ENCODE results near the gene CAPN15. TPM values are rescaled to one million over a fixed set of nuclear protein-coding genes. Genes with fewer than 3 reads are reported as not detected.

Gene CAPN15
- total RNA-seq, 6 experiments from 2014 or later, result 17.3 to 34.3 (median 23.3) TPM

- no peak overlapping the region for H3K27ac ChIP-seq
- TF ChIP-seq, protein P1, sequence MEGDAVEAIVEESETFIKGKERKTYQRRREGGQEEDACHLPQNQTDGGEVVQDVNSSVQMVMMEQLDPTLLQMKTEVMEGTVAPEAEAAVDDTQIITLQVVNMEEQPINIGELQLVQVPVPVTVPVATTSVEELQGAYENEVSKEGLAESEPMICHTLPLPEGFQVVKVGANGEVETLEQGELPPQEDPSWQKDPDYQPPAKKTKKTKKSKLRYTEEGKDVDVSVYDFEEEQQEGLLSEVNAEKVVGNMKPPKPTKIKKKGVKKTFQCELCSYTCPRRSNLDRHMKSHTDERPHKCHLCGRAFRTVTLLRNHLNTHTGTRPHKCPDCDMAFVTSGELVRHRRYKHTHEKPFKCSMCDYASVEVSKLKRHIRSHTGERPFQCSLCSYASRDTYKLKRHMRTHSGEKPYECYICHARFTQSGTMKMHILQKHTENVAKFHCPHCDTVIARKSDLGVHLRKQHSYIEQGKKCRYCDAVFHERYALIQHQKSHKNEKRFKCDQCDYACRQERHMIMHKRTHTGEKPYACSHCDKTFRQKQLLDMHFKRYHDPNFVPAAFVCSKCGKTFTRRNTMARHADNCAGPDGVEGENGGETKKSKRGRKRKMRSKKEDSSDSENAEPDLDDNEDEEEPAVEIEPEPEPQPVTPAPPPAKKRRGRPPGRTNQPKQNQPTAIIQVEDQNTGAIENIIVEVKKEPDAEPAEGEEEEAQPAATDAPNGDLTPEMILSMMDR (IDR thresholded peaks at IDR 0.05), result no peak
- no peak for TF ChIP-seq POLR2A (IDR thresholded peaks at IDR 0.05)
- H3K4me1 ChIP-seq, result peaks cover 0 to 46% (median 12%) of the 10 kb centered on the region in 4 donors
- no peaks in the 10 kb centered on the region for H3K9me3 ChIP-seq
- 35% methylated on average over 10 of the region's 16 CpGs for WGBS (ENCODE audit: insufficient coverage, low coverage, low lambda C conversion rate, missing lambda C conversion rate)
- DNase-seq (no peak), ATAC-seq (no peak)
- H3K27me3 ChIP-seq, result no peaks in the 10 kb centered on the region
- intact Hi-C loops (cut with DNase I), result loop anchor here in 1 of 2 donors (10.0 kb wide), 1 partner anchor 49 kb away; the partner anchor contains the start of genes METTL26 and WFIKKN1
- no peak overlapping the region for H3K4me3 ChIP-seq
- no peaks in the 10 kb centered on the region for H3K36me3 ChIP-seq
Observed at GRCh38 chr16:586047-586644, 58.6 kb downstream of the CAPN15 start.

- H3K4me3 ChIP-seq, result no peak overlapping the region
- no peak for TF ChIP-seq POLR2A (IDR thresholded peaks at IDR 0.05)
- TF ChIP-seq, protein P1 (IDR thresholded peaks at IDR 0.05), result no peak
- ATAC-seq, result peak in 3 of 4 donors; percentile 4 to 46 (median 40)
- 82% methylated on average over 3 of the region's 14 CpGs for WGBS (ENCODE audit: insufficient coverage, low coverage, low lambda C conversion rate, missing lambda C conversion rate)
- H3K36me3 ChIP-seq, result no peaks in the 10 kb centered on the region
- DNase-seq, result peak in 2 of 3 donors; percentile 92
- H3K4me1 ChIP-seq, result peaks cover 0 to 53% (median 16%) of the 10 kb centered on the region in 4 donors
- H3K27me3 ChIP-seq, result no peaks in the 10 kb centered on the region
- intact Hi-C loops (cut with DNase I), result loop anchor here in 1 of 2 donors (10.0 kb wide), 1 partner anchor 48 kb away; the partner anchor contains the start of genes METTL26 and WFIKKN1
- no peaks in the 10 kb centered on the region for H3K9me3 ChIP-seq
- peak overlapping the region in 1 of 3 donors; percentile 91 for H3K27ac ChIP-seq
Observed at GRCh38 chr16:586645-587590, 59.4 kb downstream of the CAPN15 start.

DNA sequence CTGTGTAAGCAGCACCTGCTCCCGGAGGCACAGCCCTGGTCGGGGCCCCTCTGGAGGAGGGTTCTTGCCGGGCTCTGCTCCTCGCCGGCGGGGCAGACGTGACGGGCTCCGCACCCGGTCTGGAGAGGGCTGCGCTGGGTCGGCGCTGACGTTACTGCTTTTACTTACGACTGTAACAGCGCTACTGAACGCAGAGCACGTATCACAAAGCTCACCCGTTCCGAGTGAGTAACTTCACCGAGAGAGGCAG lies 61.1 kb downstream of the CAPN15 start:
- Histone ChIP-seq H3K36me3 (no peaks in the 10 kb centered on the region), H3K4me1 (peaks cover 0 to 61% (median 28%) of the 10 kb centered on the region in 4 donors), H3K27ac (peak overlapping the region; percentile 87 to 97 (median 91)), H3K27me3 (no peaks in the 10 kb centered on the region), H3K9me3 (no peaks in the 10 kb centered on the region), H3K4me3 (peak overlapping the region; percentile 72 to 99 (median 89))
- DNase-seq, result peak in 1 of 3 donors; percentile 65
- ATAC-seq, result no peak
- no CpG with 5 or more reads among the region's 21 CpGs for WGBS (ENCODE audit: insufficient coverage, low coverage, low lambda C conversion rate, missing lambda C conversion rate)
- TF ChIP-seq POLR2A (IDR thresholded peaks at IDR 0.05), result no peak
- TF ChIP-seq, protein P1 (IDR thresholded peaks at IDR 0.05), result no peak
- intact Hi-C loops (cut with DNase I), result loop anchor here in 1 of 2 donors (10.0 kb wide), 1 partner anchor 46 kb away; the partner anchor contains the start of genes METTL26 and WFIKKN1

GRCh38 chr16:588889-589657 lies 61.6 kb downstream of the CAPN15 start:
- Histone ChIP-seq H3K9me3 (no peaks in the 10 kb centered on the region), H3K27ac (peak overlapping the region; percentile 87 to 97 (median 91)), H3K27me3 (no peaks in the 10 kb centered on the region), H3K36me3 (no peaks in the 10 kb centered on the region), H3K4me1 (peaks cover 0 to 63% (median 30%) of the 10 kb centered on the region in 4 donors), H3K4me3 (peak overlapping the region; percentile 72 to 99 (median 89))
- DNase-seq (peak; percentile 98 to 99 (median 99)), ATAC-seq (peak; percentile 72 to 85 (median 76))
- intact Hi-C loops (cut with DNase I), result loop anchor here in 1 of 2 donors (10.0 kb wide), 1 partner anchor 46 kb away; the partner anchor contains the start of genes METTL26 and WFIKKN1
- TF ChIP-seq, protein P1 (IDR thresholded peaks at IDR 0.05), result no peak
- peak; percentile 96 for TF ChIP-seq POLR2A (IDR thresholded peaks at IDR 0.05)
- WGBS (ENCODE audit: insufficient coverage, low coverage, low lambda C conversion rate, missing lambda C conversion rate), result under 1% methylated on average over 28 of the region's 107 CpGs

Data from right lobe of liver (tissue), 6 donors.